ENCODE measurements around the gene LRTM2. TPM values are rescaled to one million over a fixed set of nuclear protein-coding genes. Genes with fewer than 3 reads are reported as not detected.

Gene LRTM2
- total RNA-seq, 1 donor from 2014 or later: not detected

DNA sequence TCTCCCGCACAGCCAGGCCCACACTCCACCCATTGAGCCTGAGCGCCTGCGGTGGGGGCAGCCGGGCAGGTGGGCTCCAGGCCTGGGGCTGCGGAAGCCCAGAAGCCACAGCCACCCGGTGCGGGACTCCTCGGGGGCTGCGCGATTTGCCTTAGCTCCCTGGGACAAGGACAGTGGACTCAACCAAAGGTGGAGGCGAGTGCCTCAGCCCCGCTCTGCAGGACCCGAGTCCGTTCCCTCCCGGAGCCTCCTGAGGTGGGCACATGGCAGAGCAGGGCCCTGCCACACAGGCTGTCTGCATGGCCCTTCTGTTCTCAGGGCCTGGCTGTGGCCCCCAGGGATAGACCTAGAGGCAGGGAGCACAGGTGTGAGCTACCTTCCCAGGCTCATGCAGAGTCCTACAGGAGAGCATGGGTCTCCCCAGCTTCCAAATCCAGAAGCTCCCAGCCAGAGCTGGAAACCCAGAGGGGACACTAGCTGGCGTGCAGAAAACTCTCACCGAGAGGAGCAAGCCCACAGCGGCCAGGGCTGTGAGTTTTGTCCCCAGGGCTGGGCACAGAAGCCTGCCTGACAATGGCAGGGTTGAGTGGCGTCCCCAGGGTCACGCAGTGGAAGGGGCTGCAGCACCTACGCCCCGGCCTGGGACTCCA, 22.2 kb upstream of the LRTM2 start:
- Mint-ChIP-seq H3K4me3 (no peak overlapping the region), H3K4me1 (peaks cover 25% of the 10 kb centered on the region), H3K27ac (peak overlapping the region; percentile 54), H3K27me3 (no peaks in the 10 kb centered on the region), H3K36me3 (ENCODE audit: low read depth) (no peaks in the 10 kb centered on the region), H3K9me3 (no peaks in the 10 kb centered on the region)
- no peak for ATAC-seq (ENCODE audit: low read depth)
- intact Hi-C loops (cut with micrococcal nuclease): loop anchor here (5.0 kb wide), 1 partner anchor 984 kb away; no protein-coding TSS in a partner anchor
- TF ChIP-seq, protein P1, sequence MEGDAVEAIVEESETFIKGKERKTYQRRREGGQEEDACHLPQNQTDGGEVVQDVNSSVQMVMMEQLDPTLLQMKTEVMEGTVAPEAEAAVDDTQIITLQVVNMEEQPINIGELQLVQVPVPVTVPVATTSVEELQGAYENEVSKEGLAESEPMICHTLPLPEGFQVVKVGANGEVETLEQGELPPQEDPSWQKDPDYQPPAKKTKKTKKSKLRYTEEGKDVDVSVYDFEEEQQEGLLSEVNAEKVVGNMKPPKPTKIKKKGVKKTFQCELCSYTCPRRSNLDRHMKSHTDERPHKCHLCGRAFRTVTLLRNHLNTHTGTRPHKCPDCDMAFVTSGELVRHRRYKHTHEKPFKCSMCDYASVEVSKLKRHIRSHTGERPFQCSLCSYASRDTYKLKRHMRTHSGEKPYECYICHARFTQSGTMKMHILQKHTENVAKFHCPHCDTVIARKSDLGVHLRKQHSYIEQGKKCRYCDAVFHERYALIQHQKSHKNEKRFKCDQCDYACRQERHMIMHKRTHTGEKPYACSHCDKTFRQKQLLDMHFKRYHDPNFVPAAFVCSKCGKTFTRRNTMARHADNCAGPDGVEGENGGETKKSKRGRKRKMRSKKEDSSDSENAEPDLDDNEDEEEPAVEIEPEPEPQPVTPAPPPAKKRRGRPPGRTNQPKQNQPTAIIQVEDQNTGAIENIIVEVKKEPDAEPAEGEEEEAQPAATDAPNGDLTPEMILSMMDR (IDR thresholded peaks at IDR 0.05): no peak
- DNase-seq: no peak
- CTCF ChIA-PET: interaction anchor here (0.8 to 10.4 kb wide), 2 partner anchors 142 to 145 kb away, joined by 3 to 205 read pairs; no protein-coding TSS in a partner anchor
- POLR2A ChIA-PET: interaction anchor here (0.6 to 1.3 kb wide), 3 partner anchors 120 to 142 kb away, joined by 3 to 6 read pairs (median 6); partner anchors contain the start of gene CACNA2D4

DNA sequence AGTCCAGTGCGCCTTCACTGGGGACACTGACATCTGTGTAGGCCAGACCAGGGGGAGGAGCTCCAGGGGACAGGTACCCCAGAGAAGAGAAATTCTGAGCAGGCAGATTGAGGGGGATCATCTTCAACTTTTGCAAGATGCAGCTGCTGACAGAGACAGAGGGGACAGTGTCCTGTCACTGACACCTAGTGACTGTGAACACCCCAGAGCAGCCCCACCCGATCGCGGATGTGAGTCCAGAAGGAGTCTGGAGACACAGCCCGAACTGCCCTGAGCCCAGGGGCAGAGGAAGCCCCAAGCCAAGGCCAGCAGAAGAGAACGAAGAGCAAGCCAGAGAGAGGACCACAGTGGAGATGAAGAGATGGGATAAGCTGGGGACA, 21.7 kb upstream of the LRTM2 start:
- no peak overlapping the region for H3K4me3 Mint-ChIP-seq
- no peaks in the 10 kb centered on the region for H3K27me3 Mint-ChIP-seq
- no peak for ATAC-seq (ENCODE audit: low read depth)
- POLR2A ChIA-PET: interaction anchor here (0.6 to 1.3 kb wide), 3 partner anchors 120 to 141 kb away, joined by 3 to 6 read pairs (median 6); partner anchors contain the start of gene CACNA2D4
- no peaks in the 10 kb centered on the region for H3K9me3 Mint-ChIP-seq
- intact Hi-C loops (cut with micrococcal nuclease): loop anchor here (5.0 kb wide), 1 partner anchor 984 kb away; no protein-coding TSS in a partner anchor
- H3K27ac Mint-ChIP-seq: peak overlapping the region; percentile 54
- no peak for DNase-seq
- TF ChIP-seq, protein P1 (IDR thresholded peaks at IDR 0.05): no peak
- H3K36me3 Mint-ChIP-seq (ENCODE audit: low read depth): no peaks in the 10 kb centered on the region
- peaks cover 25% of the 10 kb centered on the region for H3K4me1 Mint-ChIP-seq
- CTCF ChIA-PET: interaction anchor here (0.8 to 10.4 kb wide), 2 partner anchors 142 to 146 kb away, joined by 3 to 205 read pairs; no protein-coding TSS in a partner anchor

DNA sequence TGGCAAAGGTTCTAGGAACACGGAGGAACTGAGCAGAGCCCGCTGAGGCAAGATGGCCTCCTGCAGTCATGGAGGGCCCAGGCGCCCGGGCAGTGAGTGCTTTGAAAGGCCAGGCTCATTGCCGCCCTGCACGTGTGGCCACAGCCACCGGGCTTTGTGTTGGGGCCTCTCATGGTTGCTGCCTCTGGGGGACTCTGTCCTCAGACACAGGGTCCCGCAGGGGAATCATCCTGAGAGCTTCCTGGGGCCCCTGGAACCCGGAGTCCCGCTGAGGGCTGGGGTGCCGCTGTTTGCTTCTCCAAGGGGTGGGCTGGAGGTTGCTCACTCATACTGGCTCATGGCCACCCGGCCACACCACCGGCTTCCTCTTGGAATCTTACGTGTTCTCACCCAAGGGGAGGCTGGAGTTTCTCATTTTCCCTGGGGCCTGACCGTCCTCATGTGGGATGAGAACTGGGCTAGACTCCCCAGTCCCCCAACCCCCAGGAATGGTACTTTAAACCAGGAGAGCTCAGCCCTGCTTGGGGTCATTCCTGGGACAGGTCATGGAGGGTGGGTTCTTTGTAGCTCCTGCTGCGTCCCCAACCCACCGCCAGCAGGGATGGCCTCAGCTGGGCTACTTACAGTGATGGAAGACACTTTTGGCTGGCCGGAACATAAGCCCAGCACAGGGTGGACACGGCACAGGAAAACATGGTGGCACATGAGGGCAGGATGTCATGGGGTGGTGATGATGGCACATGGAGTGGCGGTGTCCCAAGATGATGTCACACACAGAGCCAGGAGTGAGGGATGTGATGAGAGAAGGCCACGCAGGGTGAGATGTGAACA, 21.1 kb upstream of the LRTM2 start:
- intact Hi-C loops (cut with micrococcal nuclease): loop anchor here (5.0 kb wide), 1 partner anchor 983 kb away; no protein-coding TSS in a partner anchor
- no peak for DNase-seq
- POLR2A ChIA-PET: interaction anchor here (0.6 to 1.0 kb wide), 4 partner anchors 119 to 210 kb away, joined by 3 to 6 read pairs (median 5); partner anchors contain the start of gene CACNA2D4

DNA sequence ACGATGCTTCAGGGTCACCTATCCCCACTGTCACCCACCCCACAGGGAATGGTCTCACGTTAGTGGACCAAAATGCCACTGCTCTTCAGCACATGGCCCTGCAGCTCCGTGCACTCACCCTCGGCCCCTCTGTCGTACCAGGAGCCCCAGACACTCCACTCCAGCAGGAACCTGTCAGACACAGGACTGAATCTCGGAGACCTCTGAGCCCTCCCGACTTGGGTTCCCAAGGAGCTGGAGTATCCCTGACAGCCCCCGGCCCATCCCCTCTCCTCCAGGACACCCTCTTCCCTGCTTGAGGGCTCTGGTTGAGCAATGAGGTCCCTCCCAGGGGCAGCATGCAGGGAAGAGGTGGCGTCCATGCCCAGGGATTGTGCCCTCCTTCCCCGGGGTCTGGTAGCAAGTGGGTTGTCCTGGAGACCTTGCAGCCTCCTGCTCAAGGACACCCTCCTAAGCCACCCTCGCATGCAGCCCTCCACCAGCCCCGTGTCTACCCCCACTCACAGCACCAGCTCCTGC, 20.4 kb upstream of the LRTM2 start:
- POLR2A ChIA-PET: interaction anchor here (1.0 kb wide), 1 partner anchor 140 kb away, joined by 4 read pairs; no protein-coding TSS in a partner anchor
- Mint-ChIP-seq H3K9me3 (peaks cover 2% of the 10 kb centered on the region), H3K27ac (no peak overlapping the region), H3K4me1 (peaks cover 31% of the 10 kb centered on the region), H3K36me3 (ENCODE audit: low read depth) (no peaks in the 10 kb centered on the region), H3K4me3 (no peak overlapping the region), H3K27me3 (no peaks in the 10 kb centered on the region)
- DNase-seq: no peak
- ATAC-seq (ENCODE audit: low read depth): no peak
- intact Hi-C loops (cut with micrococcal nuclease): loop anchor here (2.0 to 5.0 kb wide), 2 partner anchors 485 to 982 kb away; no protein-coding TSS in a partner anchor
- CTCF ChIA-PET: interaction anchor here (1.1 to 10.4 kb wide), 3 partner anchors 9 to 141 kb away, joined by 4 to 205 read pairs (median 4); no protein-coding TSS in a partner anchor
- TF ChIP-seq, protein P1 (IDR thresholded peaks at IDR 0.05): no peak

More for the DNA sequence above, 21.1 kb upstream of the LRTM2 start:
- no peaks in the 10 kb centered on the region for H3K27me3 Mint-ChIP-seq
- no peaks in the 10 kb centered on the region for H3K36me3 Mint-ChIP-seq (ENCODE audit: low read depth)
- no peaks in the 10 kb centered on the region for H3K9me3 Mint-ChIP-seq
- H3K27ac Mint-ChIP-seq: peak overlapping the region; percentile 54
- peaks cover 25% of the 10 kb centered on the region for H3K4me1 Mint-ChIP-seq
- no peak for ATAC-seq (ENCODE audit: low read depth)
- CTCF ChIA-PET: interaction anchor here (0.8 to 10.4 kb wide), 4 partner anchors 8 to 146 kb away, joined by 3 to 205 read pairs (median 4); no protein-coding TSS in a partner anchor
- no peak overlapping the region for H3K4me3 Mint-ChIP-seq
- TF ChIP-seq, protein P1 (IDR thresholded peaks at IDR 0.05): no peak

Measured in activated B cell treated with CpG ODN at 0.5 μM for 24 hours (primary cell).